ENCODE measurements around the gene TACC3. TPM values are rescaled to one million over a fixed set of nuclear protein-coding genes. Genes with fewer than 3 reads are reported as not detected.

The TACC3 gene
- total RNA-seq (100 to 1,000 TPM; 100 to 138 (median 127) TPM), total RNA-seq (17.8 to 198 (median 118) reads per million in 29 experiments)
- total RNA-seq (2013): 55.7 TPM

DNA sequence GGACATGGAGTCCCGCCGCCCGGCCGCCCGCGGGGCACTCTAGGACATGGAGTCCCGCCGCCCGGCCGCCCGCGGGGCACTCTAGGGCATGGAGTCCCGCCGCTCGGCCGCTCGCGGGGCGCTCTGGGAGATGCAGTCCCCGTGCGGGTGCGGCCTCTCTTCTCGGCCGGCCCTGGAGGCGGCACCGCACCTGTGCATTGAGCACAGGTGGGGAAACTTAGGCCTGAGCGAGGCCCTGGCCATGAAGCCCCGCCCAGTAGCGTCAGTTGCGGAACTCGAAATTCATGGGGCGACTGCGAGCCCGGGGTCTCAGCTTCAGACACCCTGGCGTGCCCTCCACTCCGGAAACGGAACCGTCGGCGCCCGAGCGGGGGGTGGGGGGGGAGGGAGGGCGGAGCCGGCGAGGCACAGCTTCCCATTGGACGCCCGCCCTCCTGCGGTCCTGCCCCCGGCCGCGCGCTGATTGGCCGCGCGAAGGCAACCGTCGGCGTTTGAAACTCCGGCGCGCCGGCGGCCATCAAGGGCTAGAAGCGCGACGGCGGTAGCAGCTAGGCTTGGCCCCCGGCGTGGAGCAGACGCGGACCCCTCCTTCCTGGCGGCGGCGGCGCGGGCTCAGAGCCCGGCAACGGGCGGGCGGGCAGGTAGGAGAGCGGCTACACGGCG is at the start of gene TACC3, which contains the start of gene TMEM129:
TACC3 (plus strand) TSS at position 519 of the 663 bp plus-strand sequence. CDS start 1,901 bp downstream, outside the sequence.
TMEM129 (minus strand) TSS at position 321 of the 663 bp plus-strand sequence. CDS start 486 bp downstream, outside the sequence.
- peak within 1 kb of the TSS; percentile 86 to 90 (median 90) for H3K4me3 Mint-ChIP-seq
- DNase-seq (peak; percentile 89 to 97 (median 94)), ATAC-seq (replicated peaks in 1 of 4) (peak; percentile 85 to 88 (median 87))
- peak within 1 kb of the TSS; percentile 99 to 100 for H3K27ac Mint-ChIP-seq
- POLR2A ChIA-PET: interaction anchor here (0.6 to 1.1 kb wide), 3 partner anchors 9 to 155 kb away, joined by 3 to 6 read pairs (median 4); partner anchors contain the start of gene SLBP (in 2 of the 2)
- H3K36me3 Mint-ChIP-seq: peaks cover 4% of the 10 kb centered on the region
- Histone ChIP-seq H3K9me3 (no peaks in the 10 kb centered on the region), H3K36me3 (ENCODE audit: control insufficient read depth in 2 of 2, extremely low read depth in 1 of 2, insufficient read depth in 1 of 2, low read length in 1 of 2) (peaks cover 11 to 27% of the 10 kb centered on the region in 2 donors), H3K27me3 (replicated peaks in 1 of 2; ENCODE audit: control insufficient read depth in 2 of 2, extremely low read depth in 1 of 2, insufficient read depth in 2 of 2, low read length in 1 of 2) (no peaks in the 10 kb centered on the region), H3K4me1 (ENCODE audit: control insufficient read depth in 1 of 2, extremely low read depth in 1 of 2, insufficient read depth in 2 of 2, low read length in 2 of 2) (peaks cover 23 to 72% of the 10 kb centered on the region in 2 experiments), H3K27ac (ENCODE audit: low read length) (peak within 1 kb of the TSS; percentile 95), H3K4me3 (ENCODE audit: control insufficient read depth in 1 of 2, extremely low read depth in 1 of 2, low read length in 1 of 2) (peak within 1 kb of the TSS; percentile 52 to 62)
- CTCF ChIA-PET: interaction anchor here in 1 of 2 donors (0.7 to 1.4 kb wide), 4 partner anchors 9 to 28 kb away, joined by 3 to 8 read pairs (median 5); partner anchors contain the start of gene SLBP
- no peaks in the 10 kb centered on the region for H3K27me3 Mint-ChIP-seq
- under 1% methylated on average over 62 of the region's 83 CpGs for WGBS (ENCODE audit: insufficient coverage)
- H3K9me3 Mint-ChIP-seq: no peaks in the 10 kb centered on the region
- H3K4me1 Mint-ChIP-seq: peaks cover 42 to 58% (median 57%) of the 10 kb centered on the region in 3 donors

DNA sequence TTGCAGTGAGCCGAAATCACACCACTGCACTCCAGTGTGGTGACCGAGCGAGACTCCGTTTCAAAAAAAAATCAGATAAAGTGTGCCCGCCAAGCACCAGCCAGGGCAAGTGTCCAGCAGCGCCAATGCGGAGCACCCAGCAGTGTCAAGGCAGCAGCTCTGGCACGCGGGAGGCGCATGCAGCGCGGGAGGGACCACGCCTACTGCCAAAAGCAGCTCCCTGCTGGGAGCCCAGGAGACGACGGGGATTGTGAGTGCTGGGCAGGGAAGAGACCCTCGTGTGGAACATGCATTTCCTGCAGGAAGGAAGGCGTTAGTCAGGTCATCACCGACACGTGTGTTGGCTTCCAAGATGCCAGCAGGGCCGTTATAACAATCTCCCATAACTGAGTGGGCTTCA is 47.6 kb upstream of the TACC3 start:
- DNase-seq (no peak), ATAC-seq (replicated peaks in 1 of 4) (no peak)
- no peaks in the 10 kb centered on the region for H3K9me3 ChIP-seq
- H3K27ac ChIP-seq (ENCODE audit: low read length): no peak overlapping the region
- Mint-ChIP-seq H3K27ac (no peak overlapping the region), H3K27me3 (no peaks in the 10 kb centered on the region), H3K36me3 (no peaks in the 10 kb centered on the region), H3K4me1 (no peaks in the 10 kb centered on the region), H3K9me3 (no peaks in the 10 kb centered on the region), H3K4me3 (no peak overlapping the region)
- H3K27me3 ChIP-seq (replicated peaks in 1 of 2; ENCODE audit: control insufficient read depth in 2 of 2, extremely low read depth in 1 of 2, insufficient read depth in 2 of 2, low read length in 1 of 2): no peaks in the 10 kb centered on the region
- H3K36me3 ChIP-seq (ENCODE audit: control insufficient read depth in 2 of 2, extremely low read depth in 1 of 2, insufficient read depth in 1 of 2, low read length in 1 of 2): no peaks in the 10 kb centered on the region
- H3K4me1 ChIP-seq (ENCODE audit: control insufficient read depth in 1 of 2, extremely low read depth in 1 of 2, insufficient read depth in 2 of 2, low read length in 2 of 2): no peaks in the 10 kb centered on the region
- POLR2A ChIA-PET: no interaction called here
- CTCF ChIA-PET: no interaction called here
- H3K4me3 ChIP-seq (ENCODE audit: control insufficient read depth in 1 of 2, extremely low read depth in 1 of 2, low read length in 1 of 2): no peak overlapping the region
- 88% methylated on average over 18 of the region's 20 CpGs for whole genome bisulfite sequencing (ENCODE audit: insufficient coverage)

DNA sequence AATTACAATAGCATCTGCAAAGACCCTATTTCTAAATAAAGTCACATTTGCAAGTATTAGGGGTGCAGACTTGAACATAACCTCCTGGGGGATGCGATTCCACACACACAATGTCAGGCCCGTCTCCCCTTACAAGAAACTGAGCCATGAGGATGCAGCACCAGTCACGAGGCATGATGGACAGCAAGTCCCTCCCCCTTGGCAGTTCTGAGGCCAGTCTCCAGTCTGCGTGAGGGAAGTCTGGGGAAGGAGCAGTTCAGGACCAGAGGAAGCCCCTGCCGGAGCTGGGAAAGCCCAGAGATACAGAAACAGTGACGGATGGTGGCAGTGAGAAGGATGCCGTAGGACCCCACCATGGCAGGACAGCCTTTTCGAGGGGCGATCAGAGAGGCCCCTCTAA is 46.6 kb upstream of the TACC3 start:
- no peaks in the 10 kb centered on the region for H3K27me3 ChIP-seq (replicated peaks in 1 of 2; ENCODE audit: control insufficient read depth in 2 of 2, extremely low read depth in 1 of 2, insufficient read depth in 2 of 2, low read length in 1 of 2)
- Mint-ChIP-seq H3K4me1 (no peaks in the 10 kb centered on the region), H3K27me3 (no peaks in the 10 kb centered on the region), H3K36me3 (no peaks in the 10 kb centered on the region), H3K9me3 (no peaks in the 10 kb centered on the region), H3K27ac (no peak overlapping the region), H3K4me3 (no peak overlapping the region)
- no peaks in the 10 kb centered on the region for H3K36me3 ChIP-seq (ENCODE audit: control insufficient read depth in 2 of 2, extremely low read depth in 1 of 2, insufficient read depth in 1 of 2, low read length in 1 of 2)
- 54% methylated on average over 5 of the region's 9 CpGs for whole genome bisulfite sequencing (ENCODE audit: insufficient coverage)
- ChIA-PET POLR2A (no interaction called here), CTCF (no interaction called here)
- H3K4me3 ChIP-seq (ENCODE audit: control insufficient read depth in 1 of 2, extremely low read depth in 1 of 2, low read length in 1 of 2): no peak overlapping the region
- ATAC-seq (replicated peaks in 1 of 4) (no peak), DNase-seq (no peak)
- no peak overlapping the region for H3K27ac ChIP-seq (ENCODE audit: low read length)
- no peaks in the 10 kb centered on the region for H3K4me1 ChIP-seq (ENCODE audit: control insufficient read depth in 1 of 2, extremely low read depth in 1 of 2, insufficient read depth in 2 of 2, low read length in 2 of 2)
- no peaks in the 10 kb centered on the region for H3K9me3 ChIP-seq

DNA sequence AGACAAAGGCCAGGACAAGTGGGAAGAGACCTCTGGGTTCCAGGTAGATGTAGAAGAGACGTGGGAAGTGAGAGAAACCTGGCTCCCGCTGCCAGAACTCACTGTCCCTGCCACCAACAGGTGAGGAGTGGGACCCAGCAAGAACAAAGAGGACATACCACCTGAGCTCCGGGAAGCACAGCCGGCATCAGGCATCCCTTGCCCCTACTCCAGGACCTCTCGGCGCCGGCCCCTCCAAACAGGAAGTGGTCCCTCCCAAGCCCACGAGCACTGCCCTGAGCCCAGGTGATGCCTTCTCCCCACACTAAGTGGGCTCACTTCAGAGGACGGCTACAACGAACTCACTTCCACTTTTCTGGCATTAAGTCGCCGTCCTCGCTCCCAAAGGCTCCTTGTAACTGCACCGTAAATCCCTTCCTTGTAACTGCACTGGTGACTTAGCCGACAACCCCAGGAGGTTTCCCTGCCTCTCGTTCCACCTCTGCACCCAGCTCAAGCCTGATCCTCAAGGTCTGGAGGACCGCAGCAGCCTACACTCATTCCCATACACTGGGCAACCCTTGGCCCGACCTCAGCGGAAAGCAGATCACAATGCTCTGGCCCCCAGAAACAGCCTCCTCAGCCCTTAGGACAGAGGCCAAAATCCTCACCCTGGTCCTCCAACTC is 46.1 kb upstream of the TACC3 start:
- 79% methylated on average over 19 of the region's 19 CpGs for WGBS (ENCODE audit: insufficient coverage)
- ATAC-seq (replicated peaks in 1 of 4): no peak
- CTCF ChIA-PET: no interaction called here

DNA sequence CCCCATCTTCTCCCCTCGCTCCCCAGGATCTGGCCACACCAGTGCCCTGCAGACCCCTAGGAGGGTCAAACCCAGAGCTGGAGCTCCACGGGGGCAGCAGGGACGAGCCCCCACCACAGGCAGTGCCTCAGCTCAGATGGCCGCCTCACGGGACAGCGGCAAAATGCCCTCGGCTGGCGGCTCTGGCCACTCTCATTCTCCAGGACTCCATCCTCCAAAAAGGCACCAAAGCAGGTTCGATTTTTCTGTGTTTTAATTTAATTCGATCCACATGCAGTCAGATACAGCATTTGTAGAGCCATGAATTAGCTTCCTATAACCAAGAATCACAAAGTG is 45.6 kb upstream of the TACC3 start:
- ATAC-seq (replicated peaks in 1 of 4) (no peak), DNase-seq (no peak)
- Mint-ChIP-seq H3K36me3 (no peaks in the 10 kb centered on the region), H3K27me3 (no peaks in the 10 kb centered on the region), H3K4me3 (no peak overlapping the region), H3K27ac (no peak overlapping the region), H3K9me3 (no peaks in the 10 kb centered on the region), H3K4me1 (no peaks in the 10 kb centered on the region)
- H3K27ac ChIP-seq (ENCODE audit: low read length): no peak overlapping the region
- no peak overlapping the region for H3K4me3 ChIP-seq (ENCODE audit: control insufficient read depth in 1 of 2, extremely low read depth in 1 of 2, low read length in 1 of 2)
- no peaks in the 10 kb centered on the region for H3K4me1 ChIP-seq (ENCODE audit: control insufficient read depth in 1 of 2, extremely low read depth in 1 of 2, insufficient read depth in 2 of 2, low read length in 2 of 2)
- no peaks in the 10 kb centered on the region for H3K27me3 ChIP-seq (replicated peaks in 1 of 2; ENCODE audit: control insufficient read depth in 2 of 2, extremely low read depth in 1 of 2, insufficient read depth in 2 of 2, low read length in 1 of 2)
- ChIA-PET POLR2A (no interaction called here), CTCF (no interaction called here)
- H3K9me3 ChIP-seq: no peaks in the 10 kb centered on the region
- no peaks in the 10 kb centered on the region for H3K36me3 ChIP-seq (ENCODE audit: control insufficient read depth in 2 of 2, extremely low read depth in 1 of 2, insufficient read depth in 1 of 2, low read length in 1 of 2)
- WGBS (ENCODE audit: insufficient coverage): 33% methylated on average over 2 of the region's 10 CpGs

More for the DNA sequence above, 46.1 kb upstream of the TACC3 start:
- no peaks in the 10 kb centered on the region for H3K9me3 Mint-ChIP-seq
- H3K27ac Mint-ChIP-seq: no peak overlapping the region
- Histone ChIP-seq H3K4me3 (ENCODE audit: control insufficient read depth in 1 of 2, extremely low read depth in 1 of 2, low read length in 1 of 2) (no peak overlapping the region), H3K9me3 (no peaks in the 10 kb centered on the region), H3K36me3 (ENCODE audit: control insufficient read depth in 2 of 2, extremely low read depth in 1 of 2, insufficient read depth in 1 of 2, low read length in 1 of 2) (no peaks in the 10 kb centered on the region), H3K27ac (ENCODE audit: low read length) (no peak overlapping the region), H3K4me1 (ENCODE audit: control insufficient read depth in 1 of 2, extremely low read depth in 1 of 2, insufficient read depth in 2 of 2, low read length in 2 of 2) (no peaks in the 10 kb centered on the region), H3K27me3 (replicated peaks in 1 of 2; ENCODE audit: control insufficient read depth in 2 of 2, extremely low read depth in 1 of 2, insufficient read depth in 2 of 2, low read length in 1 of 2) (no peaks in the 10 kb centered on the region)
- DNase-seq: no peak
- H3K27me3 Mint-ChIP-seq: no peaks in the 10 kb centered on the region
- no peaks in the 10 kb centered on the region for H3K36me3 Mint-ChIP-seq
- POLR2A ChIA-PET: no interaction called here
- H3K4me3 Mint-ChIP-seq: no peak overlapping the region
- no peaks in the 10 kb centered on the region for H3K4me1 Mint-ChIP-seq

DNA sequence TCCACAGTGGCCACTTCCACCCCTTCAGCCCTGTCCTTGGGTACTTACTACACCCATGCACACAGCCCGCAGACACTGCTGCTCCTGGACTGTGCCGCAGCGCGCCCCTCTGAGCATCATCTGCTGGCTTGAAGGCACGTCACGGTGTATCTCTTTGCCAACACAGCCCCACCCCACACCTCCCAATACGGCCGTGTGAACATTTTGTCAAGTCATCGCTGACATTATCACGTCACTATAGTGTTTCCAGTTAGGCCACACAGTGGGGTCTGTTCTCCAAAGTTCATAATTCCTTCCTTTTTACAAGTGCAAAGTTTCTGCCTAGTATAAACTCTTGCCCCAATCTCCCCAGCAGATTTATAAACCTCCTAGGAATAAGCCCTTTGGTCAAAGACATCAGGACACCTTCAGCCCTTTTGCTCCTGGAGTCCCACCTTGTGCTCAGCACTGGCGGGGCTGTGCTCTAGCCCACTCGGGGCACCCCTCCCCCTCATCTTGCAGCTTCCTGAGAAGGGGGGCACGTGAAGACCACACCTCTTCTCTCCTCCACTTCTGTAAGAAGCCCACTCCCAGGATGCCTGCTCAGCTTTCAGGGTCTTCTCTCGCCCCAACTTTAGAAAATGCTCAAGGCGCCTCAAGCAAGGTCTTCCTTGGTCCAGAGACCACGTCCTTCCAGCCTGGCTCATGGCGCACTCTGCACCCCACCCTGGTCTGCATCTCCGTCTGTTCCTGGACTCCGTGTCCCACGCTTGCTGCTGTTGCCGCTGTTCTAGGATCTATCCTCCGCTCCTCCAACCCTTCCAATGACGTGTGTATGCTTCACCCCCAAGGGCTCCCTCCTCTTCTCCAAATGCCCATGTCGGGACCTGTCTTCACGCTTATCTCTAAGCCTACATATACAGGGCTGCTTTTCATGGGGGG is 44.5 kb upstream of the TACC3 start:
- DNase-seq: no peak
- no peaks in the 10 kb centered on the region for H3K9me3 ChIP-seq
- no peaks in the 10 kb centered on the region for H3K4me1 ChIP-seq (ENCODE audit: control insufficient read depth in 1 of 2, extremely low read depth in 1 of 2, insufficient read depth in 2 of 2, low read length in 2 of 2)
- H3K27me3 ChIP-seq (replicated peaks in 1 of 2; ENCODE audit: control insufficient read depth in 2 of 2, extremely low read depth in 1 of 2, insufficient read depth in 2 of 2, low read length in 1 of 2): no peaks in the 10 kb centered on the region
- H3K36me3 ChIP-seq (ENCODE audit: control insufficient read depth in 2 of 2, extremely low read depth in 1 of 2, insufficient read depth in 1 of 2, low read length in 1 of 2): no peaks in the 10 kb centered on the region
- no peak overlapping the region for H3K27ac ChIP-seq (ENCODE audit: low read length)
- Mint-ChIP-seq H3K9me3 (no peaks in the 10 kb centered on the region), H3K27me3 (no peaks in the 10 kb centered on the region), H3K4me1 (no peaks in the 10 kb centered on the region), H3K36me3 (no peaks in the 10 kb centered on the region), H3K27ac (no peak overlapping the region), H3K4me3 (no peak overlapping the region)
- WGBS (ENCODE audit: insufficient coverage): 74% methylated on average over 21 of the region's 25 CpGs
- ChIA-PET CTCF (interaction anchor here in 1 of 2 donors (0.6 kb wide), 1 partner anchor 17 kb away, joined by 3 read pairs; no protein-coding TSS in a partner anchor), POLR2A (no interaction called here)
- no peak for ATAC-seq (replicated peaks in 1 of 4)
- H3K4me3 ChIP-seq (ENCODE audit: control insufficient read depth in 1 of 2, extremely low read depth in 1 of 2, low read length in 1 of 2): no peak overlapping the region
